CD14-positive monocyte (primary cell): Measurements from ENCODE around the gene UCMA. TPM values are rescaled to one million over a fixed set of nuclear protein-coding genes. Genes with fewer than 3 reads are reported as not detected.

Experiments
- DNase-seq, 3 donors: peaks; one replicate each; pipeline ENCODE4 v3.0.0-alpha.2; 2011 to 2022
- H2AFZ ChIP-seq: 2 replicates; pipeline ENCODE4 v1.6.0; 2012; ENCODE audit warnings: mild to moderate bottlenecking, low read depth, low read length, inconsistent platforms; ENCODE audit not compliant: insufficient read depth, poor library complexity, severe bottlenecking
- H3K27ac ChIP-seq, 2 donors: 1 replicate in 1 of 2; 2 replicates in 1 of 2; pipeline ENCODE4 v1.5.1; 2012 to 2013; ENCODE audit warnings: low read length in 2 of 2, control low read depth in 1 of 2, inconsistent platforms in 1 of 2, low read depth in 1 of 2, mild to moderate bottlenecking in 1 of 2
- H3K27me3 ChIP-seq, 2 donors: one replicate each; pipeline versions ENCODE4 v1.6.0 to v1.6.1; 2011 to 2013; ENCODE audit warnings: low read length in 2 of 2; ENCODE audit not compliant: control insufficient read depth in 2 of 2, insufficient read depth in 2 of 2
- H3K36me3 ChIP-seq, 2 donors: replicated peaks in 1 of 2; 1 replicate in 1 of 2; 2 replicates in 1 of 2; pipeline versions ENCODE4 v1.5.1 to v1.6.1; 2012 to 2013; ENCODE audit warnings: low read length in 2 of 2, control low read depth in 1 of 2, inconsistent platforms in 1 of 2, mild to moderate bottlenecking in 1 of 2; ENCODE audit not compliant: insufficient read depth in 2 of 2, control insufficient read depth in 1 of 2
- H3K4me1 ChIP-seq, 2 donors: 1 replicate in 1 of 2; 2 replicates in 1 of 2; pipeline versions ENCODE4 v1.5.1 to v1.6.1; 2012 to 2013; ENCODE audit warnings: low read length in 2 of 2, control low read depth in 1 of 2, inconsistent platforms in 1 of 2, mild to moderate bottlenecking in 1 of 2, moderate library complexity in 1 of 2; ENCODE audit not compliant: insufficient read depth in 2 of 2, control insufficient read depth in 1 of 2
- H3K4me2 ChIP-seq: replicated peaks from 2 replicates; pipeline ENCODE3; 2012; ENCODE audit warnings: low read length, moderate library complexity, mild to moderate bottlenecking; ENCODE audit not compliant: poor library complexity, severe bottlenecking; ENCODE audit errors: extremely low read depth
- H3K4me3 ChIP-seq, 3 experiments: fragments of 200-600 bp in 1 of 3; sonication (generic) in 1 of 3; replicated peaks in 1 of 3; 1 replicate in 2 of 3; 2 replicates in 1 of 3; pipeline ENCODE4 v1.5.1; 2011 to 2013; ENCODE audit warnings: low read length in 3 of 3, mild to moderate bottlenecking in 3 of 3, control low read depth in 2 of 3, low read depth in 2 of 3, inconsistent platforms in 1 of 3, moderate library complexity in 1 of 3
- H3K79me2 ChIP-seq: 2 replicates; pipeline ENCODE4 v1.6.0; 2012; ENCODE audit warnings: mild to moderate bottlenecking, control low read depth, inconsistent platforms, low read length, moderate library complexity; ENCODE audit not compliant: insufficient read depth
- H3K9ac ChIP-seq: 2 replicates; pipeline ENCODE4 v1.6.0; 2017; ENCODE audit warnings: low read length, mild to moderate bottlenecking; ENCODE audit not compliant: insufficient read depth, poor library complexity, severe bottlenecking
- H3K9me3 ChIP-seq, 2 donors: replicated peaks in 1 of 2; 1 replicate in 1 of 2; 2 replicates in 1 of 2; pipeline versions ENCODE4 v1.5.1 to v1.6.1; 2012 to 2013; ENCODE audit warnings: low read length in 2 of 2, control low read depth in 1 of 2; ENCODE audit not compliant: control insufficient read depth in 1 of 2, insufficient read depth in 1 of 2
- H4K20me1 ChIP-seq: 2 replicates; pipeline ENCODE4 v1.6.0; 2012; ENCODE audit warnings: mild to moderate bottlenecking, low read length, control low read depth, moderate library complexity; ENCODE audit not compliant: insufficient read depth
- H3K27ac Mint-ChIP-seq, 7 donors: one replicate each; pipeline ENCODE4 v1.8.0; 2020; ENCODE audit warnings: mild to moderate bottlenecking in 7 of 7, mixed read lengths in 7 of 7, moderate library complexity in 6 of 7, inconsistent platforms in 2 of 7
- H3K27me3 Mint-ChIP-seq, 3 donors: one replicate each; pipeline ENCODE4 v1.8.0; 2021 to 2022; ENCODE audit warnings: low read depth in 3 of 3, mild to moderate bottlenecking in 3 of 3, mixed read lengths in 3 of 3, moderate library complexity in 3 of 3, inconsistent platforms in 1 of 3
- H3K36me3 Mint-ChIP-seq, 2 donors: one replicate each; pipeline ENCODE4 v1.8.0; 2020; ENCODE audit warnings: mixed read lengths in 2 of 2, inconsistent platforms in 1 of 2, mild to moderate bottlenecking in 1 of 2
- H3K4me1 Mint-ChIP-seq: one replicate; pipeline ENCODE4 v1.8.0; 2020; ENCODE audit warnings: mild to moderate bottlenecking, mixed read lengths
- H3K4me3 Mint-ChIP-seq, 2 donors: one replicate each; pipeline ENCODE4 v1.8.0; 2020; ENCODE audit warnings: mild to moderate bottlenecking in 2 of 2, mixed read lengths in 2 of 2, moderate library complexity in 1 of 2
- H3K9me3 Mint-ChIP-seq, 7 donors: one replicate each; pipeline ENCODE4 v1.8.0; 2020 to 2022; ENCODE audit warnings: mixed read lengths in 7 of 7, mild to moderate bottlenecking in 6 of 7, moderate library complexity in 6 of 7, inconsistent platforms in 2 of 7
- WGBS: methylation state at CpG from one replicate; pipeline ENCODE4 v1.1.5; 2013; ENCODE audit warnings: missing lambda C conversion rate; ENCODE audit not compliant: insufficient coverage; 5-methylcytosine and 5-hydroxymethylcytosine counted together
- intact Hi-C, 2 donors: fragments of 100-400 bp; cut with micrococcal nuclease; formaldehyde crosslinking; loops; one replicate each; pipeline versions ENCODE4 v1.15.0 to v1.15.1; 2023
- polyA plus RNA-seq, 3 donors: library from polyadenylated mRNA; depleted of rRNA in 1 of 3; unstranded in 2 of 3; stranded (reverse) in 1 of 3; fragments of 300-500 nt in 2 of 3; fragments of >200 nt in 1 of 3; fragmentation: Illumina TruSeq in 2 of 3; gene quantifications; 1 replicate in 2 of 3; 2 replicates in 1 of 3; pipeline ENCODE4 v1.2.3, GENCODE V29; 2012 to 2021
- TF ChIP-seq, protein P1 (sequence below): fragments of 200-600 bp; IDR thresholded peaks from one replicate; pipeline ENCODE4 v1.8.0; 2022; ENCODE audit warnings: antibody characterized with exemption, mild to moderate bottlenecking

UCMA gene
- polyA plus RNA-seq, 3 donors, result not detected

DNA sequence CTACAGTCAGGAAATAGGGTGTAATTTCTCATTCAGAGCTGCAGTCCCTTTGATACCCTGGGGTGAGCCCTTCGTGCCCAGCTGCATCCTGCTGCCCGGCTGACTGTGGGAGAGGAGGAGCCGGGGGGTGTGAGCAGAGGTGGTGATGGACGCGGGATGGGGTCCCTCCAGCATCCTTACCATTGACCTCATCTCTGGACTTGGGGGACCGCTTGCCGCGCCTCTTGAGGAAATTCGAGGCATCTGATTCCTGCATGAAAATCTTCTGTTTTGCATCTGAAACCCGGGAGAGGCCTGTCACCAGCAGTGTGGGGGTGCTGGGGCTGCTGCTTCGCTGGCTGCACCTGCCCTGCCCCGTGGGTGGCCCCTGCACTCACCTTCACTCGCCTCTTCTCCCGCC lies 816 bp downstream of the UCMA start:
- H4K20me1 ChIP-seq, result no peaks in the 10 kb centered on the region
- Mint-ChIP-seq H3K27me3 (peaks cover 3 to 8% (median 4%) of the 10 kb centered on the region in 3 donors), H3K9me3 (peaks cover 0 to 2% (median 0%) of the 10 kb centered on the region in 7 donors), H3K27ac (no peak overlapping the region), H3K4me3 (no peak overlapping the region), H3K4me1 (no peaks in the 10 kb centered on the region), H3K36me3 (no peaks in the 10 kb centered on the region)
- intact Hi-C loops, result no loop called here
- H3K9ac ChIP-seq, result no peak overlapping the region
- 83% methylated on average over 9 of the region's 14 CpGs for WGBS
- H3K4me3 ChIP-seq, result no peak overlapping the region
- no peak overlapping the region for H3K27ac ChIP-seq
- TF ChIP-seq, protein P1, sequence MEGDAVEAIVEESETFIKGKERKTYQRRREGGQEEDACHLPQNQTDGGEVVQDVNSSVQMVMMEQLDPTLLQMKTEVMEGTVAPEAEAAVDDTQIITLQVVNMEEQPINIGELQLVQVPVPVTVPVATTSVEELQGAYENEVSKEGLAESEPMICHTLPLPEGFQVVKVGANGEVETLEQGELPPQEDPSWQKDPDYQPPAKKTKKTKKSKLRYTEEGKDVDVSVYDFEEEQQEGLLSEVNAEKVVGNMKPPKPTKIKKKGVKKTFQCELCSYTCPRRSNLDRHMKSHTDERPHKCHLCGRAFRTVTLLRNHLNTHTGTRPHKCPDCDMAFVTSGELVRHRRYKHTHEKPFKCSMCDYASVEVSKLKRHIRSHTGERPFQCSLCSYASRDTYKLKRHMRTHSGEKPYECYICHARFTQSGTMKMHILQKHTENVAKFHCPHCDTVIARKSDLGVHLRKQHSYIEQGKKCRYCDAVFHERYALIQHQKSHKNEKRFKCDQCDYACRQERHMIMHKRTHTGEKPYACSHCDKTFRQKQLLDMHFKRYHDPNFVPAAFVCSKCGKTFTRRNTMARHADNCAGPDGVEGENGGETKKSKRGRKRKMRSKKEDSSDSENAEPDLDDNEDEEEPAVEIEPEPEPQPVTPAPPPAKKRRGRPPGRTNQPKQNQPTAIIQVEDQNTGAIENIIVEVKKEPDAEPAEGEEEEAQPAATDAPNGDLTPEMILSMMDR, result no peak
- no peaks in the 10 kb centered on the region for H3K79me2 ChIP-seq
- no peak for DNase-seq
- H3K9me3 ChIP-seq, result no peaks in the 10 kb centered on the region
- H3K4me1 ChIP-seq, result no peaks in the 10 kb centered on the region
- H3K27me3 ChIP-seq, result no peaks in the 10 kb centered on the region
- H3K36me3 ChIP-seq, result no peaks in the 10 kb centered on the region
- H2AFZ ChIP-seq, result no peak overlapping the region
- no peak overlapping the region for H3K4me2 ChIP-seq

DNA sequence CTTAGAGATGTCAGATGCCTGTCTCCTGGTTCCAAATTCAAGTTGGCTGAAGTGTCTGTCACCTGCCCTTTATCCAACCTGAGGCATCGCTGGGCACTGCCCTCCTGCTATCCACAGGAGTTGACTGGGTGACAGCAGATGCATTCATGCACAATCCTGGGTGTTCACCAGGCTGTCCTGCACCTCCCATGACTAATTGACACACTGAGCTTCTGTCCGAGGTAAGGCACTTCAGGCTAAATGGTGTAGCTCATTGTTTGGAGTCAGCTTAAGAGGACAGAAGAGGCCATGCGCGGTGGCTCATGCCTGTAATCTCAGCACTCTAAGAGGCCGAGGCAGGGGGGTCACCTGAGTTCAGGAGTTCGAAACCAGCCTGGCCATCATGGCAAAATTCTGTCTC lies 2.4 kb downstream of the UCMA start:
- Mint-ChIP-seq H3K4me3 (no peak overlapping the region), H3K36me3 (no peaks in the 10 kb centered on the region), H3K27me3 (peaks cover 2 to 7% (median 3%) of the 10 kb centered on the region in 3 donors), H3K4me1 (no peaks in the 10 kb centered on the region), H3K9me3 (no peaks in the 10 kb centered on the region), H3K27ac (no peak overlapping the region)
- Histone ChIP-seq H4K20me1 (no peaks in the 10 kb centered on the region), H3K79me2 (no peaks in the 10 kb centered on the region), H3K9ac (no peak overlapping the region), H3K27me3 (no peaks in the 10 kb centered on the region), H3K36me3 (no peaks in the 10 kb centered on the region), H3K9me3 (no peaks in the 10 kb centered on the region), H3K4me3 (no peak overlapping the region), H3K27ac (no peak overlapping the region), H3K4me2 (no peak overlapping the region), H2AFZ (no peak overlapping the region), H3K4me1 (no peaks in the 10 kb centered on the region)
- WGBS, result 93% methylated on average over 4 of the region's 6 CpGs
- DNase-seq, result no peak
- TF ChIP-seq, protein P1, result no peak
- intact Hi-C loops, result no loop called here
